ENCODE measurements around the gene COX17. TPM values are rescaled to one million over a fixed set of nuclear protein-coding genes. Genes with fewer than 3 reads are reported as not detected.
A peak's percentile ranks its signal among the peaks of the same experiment; 100 is the strongest.

The COX17 gene
- total RNA-seq, 1 experiment from 2014 or later: 49.7 TPM

GRCh38 chr3:119675188-119675874, 1.9 kb downstream of the COX17 start:
- no peaks in the 10 kb centered on the region for H3K9me3 ChIP-seq (ENCODE audit: low read depth, low read length, poor library complexity, severe bottlenecking)
- intact Hi-C loops (cut with micrococcal nuclease; ENCODE audit: unreplicated experiment): loop anchor here (10.0 kb wide), 1 partner anchor 419 kb away; the partner anchor contains the start of gene GSK3B
- POLR2A ChIA-PET (ENCODE audit: low non-redundant PET): interaction anchor here (0.7 kb wide), 1 partner anchor 262 kb away, joined by 7 read pairs; no protein-coding TSS in a partner anchor
- no peak for DNase-seq (ENCODE audit: low spot score)
- no peak overlapping the region for H3K27ac ChIP-seq (ENCODE audit: low read depth, low read length, poor library complexity, severe bottlenecking)
- no TSS peak for BruUV-seq (replicated peaks)
- CTCF ChIA-PET: no interaction called here
- peak overlapping the region; percentile 52 for H3K4me3 ChIP-seq (ENCODE audit: low read depth, low read length, poor library complexity, severe bottlenecking)
- TF ChIP-seq CTCF (conservative IDR thresholded peaks at IDR 0.05; ENCODE audit: low read depth, low read length) (no peak), EZH2 (IDR thresholded peaks at IDR 0.05; ENCODE audit: borderline replicate concordance, low read depth, low read length, poor library complexity, severe bottlenecking) (no peak)
- H3K4me1 ChIP-seq (ENCODE audit: insufficient read depth, low read length, poor library complexity, severe bottlenecking): peaks cover 12% of the 10 kb centered on the region
- peaks cover 27% of the 10 kb centered on the region for H3K36me3 ChIP-seq (ENCODE audit: insufficient read depth, low read length, poor library complexity, severe bottlenecking)
- H3K27me3 ChIP-seq (replicated peaks; ENCODE audit: insufficient read depth, low read depth, low read length, poor library complexity): no peaks in the 10 kb centered on the region

GRCh38 chr3:119673875-119674274, 3.3 kb downstream of the COX17 start:
- no TSS peak for BruUV-seq (replicated peaks)

GRCh38 chr3:119672776-119673175, 4.4 kb downstream of the COX17 start:
- ChIA-PET POLR2A (ENCODE audit: low non-redundant PET) (no interaction called here), CTCF (no interaction called here)
- H3K4me3 ChIP-seq (ENCODE audit: low read depth, low read length, poor library complexity, severe bottlenecking): no peak overlapping the region
- peaks cover 19% of the 10 kb centered on the region for H3K4me1 ChIP-seq (ENCODE audit: insufficient read depth, low read length, poor library complexity, severe bottlenecking)
- peaks cover 27% of the 10 kb centered on the region for H3K36me3 ChIP-seq (ENCODE audit: insufficient read depth, low read length, poor library complexity, severe bottlenecking)
- no peak overlapping the region for H3K27ac ChIP-seq (ENCODE audit: low read depth, low read length, poor library complexity, severe bottlenecking)
- no peaks in the 10 kb centered on the region for H3K9me3 ChIP-seq (ENCODE audit: low read depth, low read length, poor library complexity, severe bottlenecking)
- no peak for TF ChIP-seq CTCF (conservative IDR thresholded peaks at IDR 0.05; ENCODE audit: low read depth, low read length)
- TF ChIP-seq EZH2 (IDR thresholded peaks at IDR 0.05; ENCODE audit: borderline replicate concordance, low read depth, low read length, poor library complexity, severe bottlenecking): no peak
- intact Hi-C loops (cut with micrococcal nuclease; ENCODE audit: unreplicated experiment): loop anchor here (10.0 kb wide), 1 partner anchor 422 kb away; the partner anchor contains the start of gene GSK3B
- no peak for DNase-seq (ENCODE audit: low spot score)
- no peaks in the 10 kb centered on the region for H3K27me3 ChIP-seq (replicated peaks; ENCODE audit: insufficient read depth, low read depth, low read length, poor library complexity)
- no TSS peak for BruUV-seq (replicated peaks)

More at GRCh38 chr3:119673875-119674274, 3.3 kb downstream of the COX17 start:
- Histone ChIP-seq H3K27ac (ENCODE audit: low read depth, low read length, poor library complexity, severe bottlenecking) (no peak overlapping the region), H3K27me3 (replicated peaks; ENCODE audit: insufficient read depth, low read depth, low read length, poor library complexity) (no peaks in the 10 kb centered on the region), H3K4me3 (ENCODE audit: low read depth, low read length, poor library complexity, severe bottlenecking) (no peak overlapping the region), H3K36me3 (ENCODE audit: insufficient read depth, low read length, poor library complexity, severe bottlenecking) (peaks cover 27% of the 10 kb centered on the region), H3K9me3 (ENCODE audit: low read depth, low read length, poor library complexity, severe bottlenecking) (no peaks in the 10 kb centered on the region), H3K4me1 (ENCODE audit: insufficient read depth, low read length, poor library complexity, severe bottlenecking) (peaks cover 19% of the 10 kb centered on the region)
- no peak for TF ChIP-seq EZH2 (IDR thresholded peaks at IDR 0.05; ENCODE audit: borderline replicate concordance, low read depth, low read length, poor library complexity, severe bottlenecking)
- TF ChIP-seq CTCF (conservative IDR thresholded peaks at IDR 0.05; ENCODE audit: low read depth, low read length): no peak
- intact Hi-C loops (cut with micrococcal nuclease; ENCODE audit: unreplicated experiment): loop anchor here (10.0 kb wide), 1 partner anchor 421 kb away; the partner anchor contains the start of gene GSK3B
- POLR2A ChIA-PET (ENCODE audit: low non-redundant PET): no interaction called here
- CTCF ChIA-PET: no interaction called here
- DNase-seq (ENCODE audit: low spot score): no peak

Measured in A673 (cell line).